ENCODE data around the gene ERF.
A peak's percentile ranks its signal among the peaks of the same experiment; 100 is the strongest.

DNA sequence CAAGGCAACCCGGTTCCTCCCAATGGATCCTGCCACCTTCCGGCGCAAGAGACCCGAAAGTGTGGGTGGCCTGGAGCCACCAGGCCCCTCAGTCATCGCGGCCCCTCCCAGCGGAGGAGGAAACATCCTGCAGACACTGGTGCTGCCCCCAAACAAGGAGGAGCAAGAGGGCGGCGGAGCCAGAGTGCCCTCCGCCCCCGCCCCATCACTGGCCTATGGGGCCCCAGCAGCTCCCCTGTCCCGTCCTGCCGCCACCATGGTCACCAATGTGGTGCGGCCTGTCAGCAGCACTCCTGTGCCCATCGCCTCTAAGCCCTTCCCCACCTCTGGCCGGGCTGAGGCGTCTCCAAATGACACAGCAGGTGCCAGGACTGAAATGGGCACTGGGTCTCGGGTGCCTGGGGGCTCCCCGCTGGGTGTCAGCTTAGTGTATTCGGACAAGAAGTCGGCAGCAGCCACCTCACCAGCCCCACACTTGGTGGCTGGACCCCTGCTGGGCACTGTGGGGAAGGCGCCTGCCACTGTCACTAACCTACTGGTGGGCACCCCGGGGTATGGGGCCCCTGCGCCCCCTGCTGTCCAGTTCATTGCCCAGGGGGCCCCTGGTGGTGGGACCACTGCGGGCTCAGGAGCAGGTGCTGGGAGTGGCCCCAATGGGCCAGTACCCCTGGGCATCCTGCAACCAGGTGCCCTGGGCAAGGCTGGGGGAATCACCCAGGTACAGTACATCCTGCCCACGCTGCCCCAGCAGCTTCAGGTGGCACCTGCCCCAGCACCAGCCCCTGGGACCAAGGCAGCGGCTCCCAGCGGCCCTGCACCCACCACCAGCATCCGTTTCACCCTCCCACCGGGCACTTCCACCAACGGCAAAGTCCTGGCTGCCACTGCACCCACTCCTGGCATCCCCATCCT is 35.9 kb upstream of the ERF start:
- TF ChIP-seq, protein P1, sequence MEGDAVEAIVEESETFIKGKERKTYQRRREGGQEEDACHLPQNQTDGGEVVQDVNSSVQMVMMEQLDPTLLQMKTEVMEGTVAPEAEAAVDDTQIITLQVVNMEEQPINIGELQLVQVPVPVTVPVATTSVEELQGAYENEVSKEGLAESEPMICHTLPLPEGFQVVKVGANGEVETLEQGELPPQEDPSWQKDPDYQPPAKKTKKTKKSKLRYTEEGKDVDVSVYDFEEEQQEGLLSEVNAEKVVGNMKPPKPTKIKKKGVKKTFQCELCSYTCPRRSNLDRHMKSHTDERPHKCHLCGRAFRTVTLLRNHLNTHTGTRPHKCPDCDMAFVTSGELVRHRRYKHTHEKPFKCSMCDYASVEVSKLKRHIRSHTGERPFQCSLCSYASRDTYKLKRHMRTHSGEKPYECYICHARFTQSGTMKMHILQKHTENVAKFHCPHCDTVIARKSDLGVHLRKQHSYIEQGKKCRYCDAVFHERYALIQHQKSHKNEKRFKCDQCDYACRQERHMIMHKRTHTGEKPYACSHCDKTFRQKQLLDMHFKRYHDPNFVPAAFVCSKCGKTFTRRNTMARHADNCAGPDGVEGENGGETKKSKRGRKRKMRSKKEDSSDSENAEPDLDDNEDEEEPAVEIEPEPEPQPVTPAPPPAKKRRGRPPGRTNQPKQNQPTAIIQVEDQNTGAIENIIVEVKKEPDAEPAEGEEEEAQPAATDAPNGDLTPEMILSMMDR (IDR thresholded peaks at IDR 0.05), result peak in 5 of 7 experiments; percentile 12 to 26 (median 21)
- TF ChIP-seq POLR2A (IDR thresholded peaks at IDR 0.05), result no peak
